Activated naive CD8-positive, alpha-beta T cell treated with anti-CD3 and anti-CD28 coated beads for 36 hours (primary cell): ENCODE data around the gene GOLGA5. TPM values are rescaled to one million over a fixed set of nuclear protein-coding genes. Genes with fewer than 3 reads are reported as not detected.
A peak's percentile ranks its signal among the peaks of the same experiment; 100 is the strongest.
"Not testable (repeated sequence)": the region's sequence is repeated elsewhere in the genome, so short reads cannot be mapped to it uniquely, and the experiment has no call there.

Source experiments
- DNase-seq: peaks from one replicate; pipeline ENCODE4 v3.0.0; 2021
- H3K27ac Mint-ChIP-seq: one replicate; pipeline ENCODE4 v1.8.0; 2022; ENCODE audit warnings: mild to moderate bottlenecking, moderate library complexity, mixed read lengths
- H3K27me3 Mint-ChIP-seq: one replicate; pipeline ENCODE4 v1.8.0; 2022; ENCODE audit warnings: mild to moderate bottlenecking, mixed read lengths
- H3K36me3 Mint-ChIP-seq: one replicate; pipeline ENCODE4 v1.8.0; 2021; ENCODE audit warnings: mild to moderate bottlenecking, mixed read lengths
- H3K4me1 Mint-ChIP-seq: one replicate; pipeline ENCODE4 v1.8.0; 2021; ENCODE audit warnings: mixed read lengths
- H3K4me3 Mint-ChIP-seq: one replicate; pipeline ENCODE4 v1.8.0; 2022; ENCODE audit warnings: mild to moderate bottlenecking, moderate library complexity, mixed read lengths
- H3K9me3 Mint-ChIP-seq: one replicate; pipeline ENCODE4 v1.8.0; 2022; ENCODE audit warnings: mixed read lengths
- total RNA-seq, 2 experiments: library from RNA; stranded (reverse); gene quantifications; one replicate each; pipeline ENCODE4 v1.2.3, GENCODE V29; 2021

Gene GOLGA5
- total RNA-seq, 2 experiments from 2014 or later = 14.6 to 15.9 TPM

- Mint-ChIP-seq H3K27me3 (no peaks in the 10 kb centered on the region), H3K36me3 (peaks cover 9% of the 10 kb centered on the region), H3K4me3 (no peak overlapping the region), H3K9me3 (peaks cover 5% of the 10 kb centered on the region), H3K4me1 (peaks cover 13% of the 10 kb centered on the region), H3K27ac (no peak overlapping the region)
- DNase-seq = no peak
These were observed 47.8 kb downstream of the GOLGA5 start for GRCh38 chr14:92841930-92842329.

GRCh38 chr14:92844204-92844603 is 50.1 kb downstream of the GOLGA5 start:
- H3K4me3 Mint-ChIP-seq = no peak overlapping the region
- H3K27ac Mint-ChIP-seq = peak overlapping the region; percentile 27
- DNase-seq = peak; percentile 22
- no peaks in the 10 kb centered on the region for H3K27me3 Mint-ChIP-seq
- peaks cover 9% of the 10 kb centered on the region for H3K36me3 Mint-ChIP-seq
- H3K9me3 Mint-ChIP-seq = peaks cover 5% of the 10 kb centered on the region
- peaks cover 22% of the 10 kb centered on the region for H3K4me1 Mint-ChIP-seq

GRCh38 chr14:92846162-92846897 is 52.2 kb downstream of the GOLGA5 start:
- DNase-seq = peak; percentile 41
- peak overlapping the region; percentile 42 for H3K27ac Mint-ChIP-seq
- H3K36me3 Mint-ChIP-seq = peaks cover 6% of the 10 kb centered on the region
- H3K27me3 Mint-ChIP-seq = no peaks in the 10 kb centered on the region
- peaks cover 22% of the 10 kb centered on the region for H3K4me1 Mint-ChIP-seq
- peaks cover 5% of the 10 kb centered on the region for H3K9me3 Mint-ChIP-seq
- H3K4me3 Mint-ChIP-seq = no peak overlapping the region

GRCh38 chr14:92847278-92847677 is 53.2 kb downstream of the GOLGA5 start:
- H3K9me3 Mint-ChIP-seq = peaks cover 5% of the 10 kb centered on the region
- H3K27ac Mint-ChIP-seq = peak overlapping the region; percentile 42
- peaks cover 22% of the 10 kb centered on the region for H3K4me1 Mint-ChIP-seq
- H3K27me3 Mint-ChIP-seq = no peaks in the 10 kb centered on the region
- no peak overlapping the region for H3K4me3 Mint-ChIP-seq
- peaks cover 4% of the 10 kb centered on the region for H3K36me3 Mint-ChIP-seq
- no peak for DNase-seq

- no peak overlapping the region for H3K27ac Mint-ChIP-seq
- no peak overlapping the region for H3K4me3 Mint-ChIP-seq
- H3K36me3 Mint-ChIP-seq = peaks cover 4% of the 10 kb centered on the region
- peaks cover 4% of the 10 kb centered on the region for H3K27me3 Mint-ChIP-seq
- H3K9me3 Mint-ChIP-seq = peaks cover 5% of the 10 kb centered on the region
- DNase-seq = no peak
- peaks cover 22% of the 10 kb centered on the region for H3K4me1 Mint-ChIP-seq
These were observed 53.6 kb downstream of the GOLGA5 start for GRCh38 chr14:92847749-92848148.

- no peak overlapping the region for H3K4me3 Mint-ChIP-seq
- H3K4me1 Mint-ChIP-seq = peaks cover 22% of the 10 kb centered on the region
- peaks cover 4% of the 10 kb centered on the region for H3K36me3 Mint-ChIP-seq
- no peak for DNase-seq
- H3K27ac Mint-ChIP-seq = no peak overlapping the region
- H3K9me3 Mint-ChIP-seq = peaks cover 6% of the 10 kb centered on the region
- peaks cover 5% of the 10 kb centered on the region for H3K27me3 Mint-ChIP-seq
These were observed 54.8 kb downstream of the GOLGA5 start for GRCh38 chr14:92848887-92849286.

- Mint-ChIP-seq H3K27me3 (peaks cover 12% of the 10 kb centered on the region), H3K4me3 (no peak overlapping the region), H3K36me3 (peaks cover 4% of the 10 kb centered on the region), H3K27ac (no peak overlapping the region), H3K4me1 (peaks cover 18% of the 10 kb centered on the region), H3K9me3 (peaks cover 6% of the 10 kb centered on the region)
- no peak for DNase-seq
These were observed 56.4 kb downstream of the GOLGA5 start for GRCh38 chr14:92850492-92850891.

- H3K4me3 Mint-ChIP-seq, H3K9me3 Mint-ChIP-seq, H3K27ac Mint-ChIP-seq, H3K4me1 Mint-ChIP-seq, DNase-seq, H3K36me3 Mint-ChIP-seq: not testable (repeated sequence)
- H3K27me3 Mint-ChIP-seq = peaks cover 16% of the 10 kb centered on the region
These were observed 59.0 kb downstream of the GOLGA5 start for GRCh38 chr14:92853136-92853535.

- no peak overlapping the region for H3K27ac Mint-ChIP-seq
- no peak overlapping the region for H3K4me3 Mint-ChIP-seq
- no peaks in the 10 kb centered on the region for H3K4me1 Mint-ChIP-seq
- H3K27me3 Mint-ChIP-seq = peaks cover 8% of the 10 kb centered on the region
- no peaks in the 10 kb centered on the region for H3K36me3 Mint-ChIP-seq
- H3K9me3 Mint-ChIP-seq = no peaks in the 10 kb centered on the region
- no peak for DNase-seq
These were observed 66.1 kb downstream of the GOLGA5 start for GRCh38 chr14:92860049-92860840.

GRCh38 chr14:92861856-92862745 is 68.0 kb downstream of the GOLGA5 start:
- H3K4me1 Mint-ChIP-seq = no peaks in the 10 kb centered on the region
- no peaks in the 10 kb centered on the region for H3K36me3 Mint-ChIP-seq

GRCh38 chr14:92863286-92864080 is 69.4 kb downstream of the GOLGA5 start:
- DNase-seq = no peak
- Mint-ChIP-seq H3K27ac (no peak overlapping the region), H3K9me3 (peaks cover 6% of the 10 kb centered on the region), H3K4me3 (no peak overlapping the region), H3K4me1 (no peaks in the 10 kb centered on the region), H3K27me3 (peaks cover 14% of the 10 kb centered on the region), H3K36me3 (no peaks in the 10 kb centered on the region)

More at GRCh38 chr14:92861856-92862745, 68.0 kb downstream of the GOLGA5 start:
- no peak overlapping the region for H3K27ac Mint-ChIP-seq
- peaks cover 6% of the 10 kb centered on the region for H3K9me3 Mint-ChIP-seq
- H3K4me3 Mint-ChIP-seq = no peak overlapping the region
- peaks cover 11% of the 10 kb centered on the region for H3K27me3 Mint-ChIP-seq
- DNase-seq = no peak

- Mint-ChIP-seq H3K9me3 (peaks cover 6% of the 10 kb centered on the region), H3K27me3 (peaks cover 14% of the 10 kb centered on the region), H3K4me1 (no peaks in the 10 kb centered on the region), H3K4me3 (no peak overlapping the region), H3K36me3 (no peaks in the 10 kb centered on the region), H3K27ac (no peak overlapping the region)
- DNase-seq = no peak
These were observed 71.6 kb downstream of the GOLGA5 start for GRCh38 chr14:92865674-92866073.

- peaks cover 14% of the 10 kb centered on the region for H3K27me3 Mint-ChIP-seq
- H3K36me3 Mint-ChIP-seq = no peaks in the 10 kb centered on the region
- no peak overlapping the region for H3K4me3 Mint-ChIP-seq
These were observed 72.2 kb downstream of the GOLGA5 start for GRCh38 chr14:92866181-92866752.

More at GRCh38 chr14:92866181-92866752, 72.2 kb downstream of the GOLGA5 start:
- Mint-ChIP-seq H3K9me3 (peaks cover 6% of the 10 kb centered on the region), H3K27ac (no peak overlapping the region), H3K4me1 (no peaks in the 10 kb centered on the region)
- no peak for DNase-seq
